HL-60 (cell line): Measurements from ENCODE around the gene ACRV1.

Experiments
- GABPA ChIP-seq: IDR thresholded peaks from 2 replicates; pipeline ENCODE4 v1.6.1; 2012; ENCODE audit warnings: low read depth
- POLR2AphosphoS5 ChIP-seq: IDR thresholded peaks from 2 replicates; pipeline ENCODE4 v1.6.1; 2012; ENCODE audit warnings: low read depth
- SPI1 ChIP-seq: IDR thresholded peaks from 2 replicates; pipeline ENCODE4 v1.6.1; 2012; ENCODE audit warnings: low read depth, mild to moderate bottlenecking, borderline replicate concordance
- TF ChIP-seq, protein P1 (sequence below): IDR thresholded peaks from one replicate; pipeline ENCODE4 v1.5.1; 2011; ENCODE audit warnings: low read length, control low read depth, inconsistent platforms; ENCODE audit not compliant: insufficient read depth
- TF ChIP-seq, protein P2 (sequence below): IDR thresholded peaks from 2 replicates; pipeline ENCODE4 v1.6.1; 2012; ENCODE audit warnings: low read depth; ENCODE audit not compliant: insufficient replicate concordance

DNA sequence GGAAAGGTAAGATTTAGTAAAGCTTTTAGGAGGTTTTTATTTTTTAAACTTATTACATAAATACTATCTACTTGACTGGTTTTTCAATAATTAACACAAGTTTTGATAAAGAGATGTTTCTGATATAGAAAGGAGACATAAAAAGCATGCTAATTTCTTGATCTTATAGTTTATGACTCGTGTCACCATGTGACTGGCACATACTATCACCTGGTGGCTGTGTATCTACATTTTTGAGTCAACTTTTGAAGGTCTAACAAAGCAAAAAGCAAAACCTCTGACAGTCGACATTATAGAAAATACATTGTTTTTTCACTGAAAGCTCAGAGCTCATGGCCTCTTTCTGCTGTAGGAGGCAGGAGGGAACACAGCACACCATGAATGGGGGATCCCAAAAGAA, 810 bp downstream of the ACRV1 start:
- TF ChIP-seq, protein P1, sequence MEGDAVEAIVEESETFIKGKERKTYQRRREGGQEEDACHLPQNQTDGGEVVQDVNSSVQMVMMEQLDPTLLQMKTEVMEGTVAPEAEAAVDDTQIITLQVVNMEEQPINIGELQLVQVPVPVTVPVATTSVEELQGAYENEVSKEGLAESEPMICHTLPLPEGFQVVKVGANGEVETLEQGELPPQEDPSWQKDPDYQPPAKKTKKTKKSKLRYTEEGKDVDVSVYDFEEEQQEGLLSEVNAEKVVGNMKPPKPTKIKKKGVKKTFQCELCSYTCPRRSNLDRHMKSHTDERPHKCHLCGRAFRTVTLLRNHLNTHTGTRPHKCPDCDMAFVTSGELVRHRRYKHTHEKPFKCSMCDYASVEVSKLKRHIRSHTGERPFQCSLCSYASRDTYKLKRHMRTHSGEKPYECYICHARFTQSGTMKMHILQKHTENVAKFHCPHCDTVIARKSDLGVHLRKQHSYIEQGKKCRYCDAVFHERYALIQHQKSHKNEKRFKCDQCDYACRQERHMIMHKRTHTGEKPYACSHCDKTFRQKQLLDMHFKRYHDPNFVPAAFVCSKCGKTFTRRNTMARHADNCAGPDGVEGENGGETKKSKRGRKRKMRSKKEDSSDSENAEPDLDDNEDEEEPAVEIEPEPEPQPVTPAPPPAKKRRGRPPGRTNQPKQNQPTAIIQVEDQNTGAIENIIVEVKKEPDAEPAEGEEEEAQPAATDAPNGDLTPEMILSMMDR = no peak
- TF ChIP-seq, protein P2, sequence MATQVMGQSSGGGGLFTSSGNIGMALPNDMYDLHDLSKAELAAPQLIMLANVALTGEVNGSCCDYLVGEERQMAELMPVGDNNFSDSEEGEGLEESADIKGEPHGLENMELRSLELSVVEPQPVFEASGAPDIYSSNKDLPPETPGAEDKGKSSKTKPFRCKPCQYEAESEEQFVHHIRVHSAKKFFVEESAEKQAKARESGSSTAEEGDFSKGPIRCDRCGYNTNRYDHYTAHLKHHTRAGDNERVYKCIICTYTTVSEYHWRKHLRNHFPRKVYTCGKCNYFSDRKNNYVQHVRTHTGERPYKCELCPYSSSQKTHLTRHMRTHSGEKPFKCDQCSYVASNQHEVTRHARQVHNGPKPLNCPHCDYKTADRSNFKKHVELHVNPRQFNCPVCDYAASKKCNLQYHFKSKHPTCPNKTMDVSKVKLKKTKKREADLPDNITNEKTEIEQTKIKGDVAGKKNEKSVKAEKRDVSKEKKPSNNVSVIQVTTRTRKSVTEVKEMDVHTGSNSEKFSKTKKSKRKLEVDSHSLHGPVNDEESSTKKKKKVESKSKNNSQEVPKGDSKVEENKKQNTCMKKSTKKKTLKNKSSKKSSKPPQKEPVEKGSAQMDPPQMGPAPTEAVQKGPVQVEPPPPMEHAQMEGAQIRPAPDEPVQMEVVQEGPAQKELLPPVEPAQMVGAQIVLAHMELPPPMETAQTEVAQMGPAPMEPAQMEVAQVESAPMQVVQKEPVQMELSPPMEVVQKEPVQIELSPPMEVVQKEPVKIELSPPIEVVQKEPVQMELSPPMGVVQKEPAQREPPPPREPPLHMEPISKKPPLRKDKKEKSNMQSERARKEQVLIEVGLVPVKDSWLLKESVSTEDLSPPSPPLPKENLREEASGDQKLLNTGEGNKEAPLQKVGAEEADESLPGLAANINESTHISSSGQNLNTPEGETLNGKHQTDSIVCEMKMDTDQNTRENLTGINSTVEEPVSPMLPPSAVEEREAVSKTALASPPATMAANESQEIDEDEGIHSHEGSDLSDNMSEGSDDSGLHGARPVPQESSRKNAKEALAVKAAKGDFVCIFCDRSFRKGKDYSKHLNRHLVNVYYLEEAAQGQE = no peak
- no peak for TF ChIP-seq POLR2AphosphoS5
- no peak for TF ChIP-seq SPI1
- TF ChIP-seq GABPA = no peak
